ENCODE data around the gene ENPP1. TPM values are rescaled to one million over a fixed set of nuclear protein-coding genes. Genes with fewer than 3 reads are reported as not detected.

The ENPP1 gene
- total RNA-seq, 1 donor from 2014 or later, result 7.1 TPM

DNA sequence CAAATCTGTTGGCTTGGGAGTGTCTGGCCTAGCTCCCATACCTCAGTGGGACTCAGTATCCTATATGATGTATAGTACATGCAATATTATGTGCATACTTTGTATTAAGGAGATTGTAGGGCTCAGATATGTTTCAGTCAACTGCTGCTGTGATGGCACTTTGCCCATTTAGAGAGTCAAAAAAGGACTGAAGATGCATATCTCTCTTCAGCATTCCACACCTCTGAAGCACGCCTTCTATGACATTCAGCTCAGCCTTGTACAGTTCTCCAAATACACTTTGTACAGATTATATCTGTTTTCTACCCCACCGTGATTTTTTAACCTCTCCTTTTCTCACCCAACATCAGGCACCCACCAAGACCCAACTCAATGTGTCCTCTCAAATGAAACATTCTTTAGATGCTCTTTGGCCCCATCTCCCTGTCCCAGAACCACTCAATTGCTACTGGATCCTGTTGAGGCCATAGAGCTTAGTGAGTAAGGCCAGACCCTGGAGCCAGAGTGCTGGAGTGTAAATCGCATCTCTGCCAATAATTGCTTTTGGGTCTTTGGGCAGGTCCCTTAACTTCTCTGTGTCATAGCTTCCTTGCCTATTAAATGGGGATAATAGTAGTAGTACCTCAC lies 15.6 kb downstream of the ENPP1 start:
- Histone ChIP-seq H4K20me1 (ENCODE audit: insufficient read depth, low read length) (no peaks in the 10 kb centered on the region), H3K9me3 (ENCODE audit: insufficient read depth, low read depth, low read length) (no peaks in the 10 kb centered on the region), H3K4me3 (ENCODE audit: insufficient read depth, low read depth, low read length) (no peak overlapping the region), H3K9ac (ENCODE audit: low read length) (no peak overlapping the region), H3K4me1 (ENCODE audit: insufficient read depth, low read length) (no peaks in the 10 kb centered on the region), H3K4me2 (ENCODE audit: low read length) (no peak overlapping the region), H2AFZ (ENCODE audit: low read depth, low read length) (no peak overlapping the region), H3K27ac (ENCODE audit: low read depth, low read length) (no peak overlapping the region), H3K79me2 (ENCODE audit: insufficient read depth, low read length) (peaks cover 9% of the 10 kb centered on the region), H3K27me3 (ENCODE audit: insufficient read depth, low read length) (no peaks in the 10 kb centered on the region), H3K36me3 (ENCODE audit: insufficient read depth, low read length) (no peaks in the 10 kb centered on the region)
- TF ChIP-seq, protein P1, sequence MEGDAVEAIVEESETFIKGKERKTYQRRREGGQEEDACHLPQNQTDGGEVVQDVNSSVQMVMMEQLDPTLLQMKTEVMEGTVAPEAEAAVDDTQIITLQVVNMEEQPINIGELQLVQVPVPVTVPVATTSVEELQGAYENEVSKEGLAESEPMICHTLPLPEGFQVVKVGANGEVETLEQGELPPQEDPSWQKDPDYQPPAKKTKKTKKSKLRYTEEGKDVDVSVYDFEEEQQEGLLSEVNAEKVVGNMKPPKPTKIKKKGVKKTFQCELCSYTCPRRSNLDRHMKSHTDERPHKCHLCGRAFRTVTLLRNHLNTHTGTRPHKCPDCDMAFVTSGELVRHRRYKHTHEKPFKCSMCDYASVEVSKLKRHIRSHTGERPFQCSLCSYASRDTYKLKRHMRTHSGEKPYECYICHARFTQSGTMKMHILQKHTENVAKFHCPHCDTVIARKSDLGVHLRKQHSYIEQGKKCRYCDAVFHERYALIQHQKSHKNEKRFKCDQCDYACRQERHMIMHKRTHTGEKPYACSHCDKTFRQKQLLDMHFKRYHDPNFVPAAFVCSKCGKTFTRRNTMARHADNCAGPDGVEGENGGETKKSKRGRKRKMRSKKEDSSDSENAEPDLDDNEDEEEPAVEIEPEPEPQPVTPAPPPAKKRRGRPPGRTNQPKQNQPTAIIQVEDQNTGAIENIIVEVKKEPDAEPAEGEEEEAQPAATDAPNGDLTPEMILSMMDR (IDR thresholded peaks at IDR 0.05; ENCODE audit: insufficient read depth, low read depth, low read length), result no peak
- no peak for TF ChIP-seq EZH2 (IDR thresholded peaks at IDR 0.05; ENCODE audit: insufficient read depth, low read length)
- Mint-ChIP-seq H3K36me3 (ENCODE audit: low read depth, unreplicated experiment) (peaks cover 3% of the 10 kb centered on the region), H3K4me3 (ENCODE audit: unreplicated experiment) (no peak overlapping the region), H3K4me1 (ENCODE audit: low read depth, unreplicated experiment) (peaks cover 36% of the 10 kb centered on the region), H3K27ac (ENCODE audit: unreplicated experiment) (no peak overlapping the region), H3K9me3 (ENCODE audit: unreplicated experiment) (no peaks in the 10 kb centered on the region), H3K27me3 (ENCODE audit: low read depth, unreplicated experiment) (no peaks in the 10 kb centered on the region)
- DNase-seq (ENCODE audit: low read depth) (peak; percentile 49), FAIRE-seq (peak; percentile 81)

DNA sequence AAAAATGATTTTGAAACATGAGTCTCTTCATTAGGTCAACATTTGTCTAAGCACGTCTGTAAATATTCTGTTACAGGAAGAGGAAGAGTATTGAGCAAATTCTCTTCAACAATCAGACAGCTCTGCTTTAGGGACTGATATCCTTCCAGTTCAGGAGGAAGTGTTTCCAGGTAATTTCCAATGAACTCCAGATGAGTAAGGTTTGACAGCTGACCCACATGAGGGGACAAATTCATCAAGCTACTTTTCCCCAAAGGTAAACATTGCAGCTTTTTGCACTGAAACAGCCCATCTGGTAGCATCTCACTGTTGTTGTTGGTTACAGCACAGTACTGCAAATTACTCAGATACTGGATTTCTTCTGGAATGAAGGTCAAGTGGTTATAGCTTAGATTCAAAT lies 18.1 kb downstream of the ENPP1 start:
- no peak overlapping the region for H3K27ac Mint-ChIP-seq (ENCODE audit: unreplicated experiment)
- Histone ChIP-seq H3K4me2 (ENCODE audit: low read length) (no peak overlapping the region), H4K20me1 (ENCODE audit: insufficient read depth, low read length) (no peaks in the 10 kb centered on the region), H3K79me2 (ENCODE audit: insufficient read depth, low read length) (peaks cover 9% of the 10 kb centered on the region), H3K27ac (ENCODE audit: low read depth, low read length) (no peak overlapping the region), H3K9me3 (ENCODE audit: insufficient read depth, low read depth, low read length) (no peaks in the 10 kb centered on the region), H3K4me1 (ENCODE audit: insufficient read depth, low read length) (no peaks in the 10 kb centered on the region), H2AFZ (ENCODE audit: low read depth, low read length) (no peak overlapping the region), H3K27me3 (ENCODE audit: insufficient read depth, low read length) (no peaks in the 10 kb centered on the region), H3K36me3 (ENCODE audit: insufficient read depth, low read length) (no peaks in the 10 kb centered on the region), H3K4me3 (ENCODE audit: insufficient read depth, low read depth, low read length) (no peak overlapping the region), H3K9ac (ENCODE audit: low read length) (no peak overlapping the region)
- no peaks in the 10 kb centered on the region for H3K27me3 Mint-ChIP-seq (ENCODE audit: low read depth, unreplicated experiment)
- TF ChIP-seq, protein P1 (IDR thresholded peaks at IDR 0.05; ENCODE audit: insufficient read depth, low read depth, low read length), result no peak
- no peak for TF ChIP-seq EZH2 (IDR thresholded peaks at IDR 0.05; ENCODE audit: insufficient read depth, low read length)
- H3K4me1 Mint-ChIP-seq (ENCODE audit: low read depth, unreplicated experiment), result peaks cover 27% of the 10 kb centered on the region
- no peaks in the 10 kb centered on the region for H3K9me3 Mint-ChIP-seq (ENCODE audit: unreplicated experiment)
- no peak for DNase-seq (ENCODE audit: low read depth)
- no peak overlapping the region for H3K4me3 Mint-ChIP-seq (ENCODE audit: unreplicated experiment)
- peaks cover 3% of the 10 kb centered on the region for H3K36me3 Mint-ChIP-seq (ENCODE audit: low read depth, unreplicated experiment)
- peak; percentile 87 for FAIRE-seq

DNA sequence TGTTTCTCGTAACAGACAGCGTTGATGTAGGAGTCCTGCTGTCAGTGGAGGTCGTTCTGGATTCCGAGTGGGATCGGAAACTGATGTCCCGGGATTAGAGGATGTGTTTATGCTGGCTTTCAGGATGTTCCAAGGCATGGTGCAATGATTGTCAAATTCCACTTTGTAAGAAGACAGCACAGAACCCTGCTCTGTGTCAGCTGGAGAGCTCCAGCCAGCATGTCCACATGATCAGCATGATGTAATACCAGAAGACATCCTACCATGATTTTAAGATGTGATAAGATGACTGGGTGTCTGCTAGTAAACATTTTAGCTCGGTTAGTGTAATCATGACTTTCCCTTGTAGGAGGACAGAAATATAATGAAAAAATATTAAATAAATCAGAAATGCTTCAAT lies 20.3 kb downstream of the ENPP1 start:
- Histone ChIP-seq H3K36me3 (ENCODE audit: insufficient read depth, low read length) (no peaks in the 10 kb centered on the region), H3K79me2 (ENCODE audit: insufficient read depth, low read length) (peaks cover 12% of the 10 kb centered on the region), H3K4me3 (ENCODE audit: insufficient read depth, low read depth, low read length) (no peak overlapping the region), H2AFZ (ENCODE audit: low read depth, low read length) (no peak overlapping the region), H3K4me1 (ENCODE audit: insufficient read depth, low read length) (peaks cover 3% of the 10 kb centered on the region), H3K9me3 (ENCODE audit: insufficient read depth, low read depth, low read length) (no peaks in the 10 kb centered on the region), H3K9ac (ENCODE audit: low read length) (no peak overlapping the region), H3K27ac (ENCODE audit: low read depth, low read length) (no peak overlapping the region), H4K20me1 (ENCODE audit: insufficient read depth, low read length) (no peaks in the 10 kb centered on the region), H3K4me2 (ENCODE audit: low read length) (no peak overlapping the region), H3K27me3 (ENCODE audit: insufficient read depth, low read length) (no peaks in the 10 kb centered on the region)
- Mint-ChIP-seq H3K27ac (ENCODE audit: unreplicated experiment) (no peak overlapping the region), H3K4me1 (ENCODE audit: low read depth, unreplicated experiment) (peaks cover 26% of the 10 kb centered on the region), H3K4me3 (ENCODE audit: unreplicated experiment) (no peak overlapping the region), H3K27me3 (ENCODE audit: low read depth, unreplicated experiment) (no peaks in the 10 kb centered on the region), H3K9me3 (ENCODE audit: unreplicated experiment) (no peaks in the 10 kb centered on the region), H3K36me3 (ENCODE audit: low read depth, unreplicated experiment) (peaks cover 3% of the 10 kb centered on the region)
- TF ChIP-seq, protein P1 (IDR thresholded peaks at IDR 0.05; ENCODE audit: insufficient read depth, low read depth, low read length), result no peak
- TF ChIP-seq EZH2 (IDR thresholded peaks at IDR 0.05; ENCODE audit: insufficient read depth, low read length), result no peak
- DNase-seq (ENCODE audit: low read depth), result no peak
- no peak for FAIRE-seq
